Memory B cell (primary cell): ENCODE results near the gene RGP1.

Experiments used
- ATAC-seq: fragments of 150-1000 bp; cut with Tn5 transposase; 2 replicates; pipeline ENCODE4 v1.10.0; 2021; ENCODE audit warnings: low read depth, mild to moderate bottlenecking, moderate library complexity
- DNase-seq, 2 donors: peaks; one replicate each; pipeline ENCODE4 v3.0.0; 2022; ENCODE audit warnings: low spot score in 2 of 2
- H3K27ac Mint-ChIP-seq: one replicate; pipeline ENCODE4 v1.8.0; 2022; ENCODE audit warnings: mild to moderate bottlenecking, moderate library complexity, mixed read lengths
- H3K27me3 Mint-ChIP-seq: one replicate; pipeline ENCODE4 v1.8.0; 2022; ENCODE audit warnings: mixed read lengths
- H3K36me3 Mint-ChIP-seq: one replicate; pipeline ENCODE4 v1.8.0; 2022; ENCODE audit warnings: mild to moderate bottlenecking, mixed read lengths
- H3K4me1 Mint-ChIP-seq: one replicate; pipeline ENCODE4 v1.8.0; 2022; ENCODE audit warnings: mixed read lengths
- H3K4me3 Mint-ChIP-seq: one replicate; pipeline ENCODE4 v1.8.0; 2022; ENCODE audit warnings: mild to moderate bottlenecking, moderate library complexity, mixed read lengths
- H3K9me3 Mint-ChIP-seq: one replicate; pipeline ENCODE4 v1.8.0; 2022; ENCODE audit warnings: mixed read lengths

Gene RGP1

DNA sequence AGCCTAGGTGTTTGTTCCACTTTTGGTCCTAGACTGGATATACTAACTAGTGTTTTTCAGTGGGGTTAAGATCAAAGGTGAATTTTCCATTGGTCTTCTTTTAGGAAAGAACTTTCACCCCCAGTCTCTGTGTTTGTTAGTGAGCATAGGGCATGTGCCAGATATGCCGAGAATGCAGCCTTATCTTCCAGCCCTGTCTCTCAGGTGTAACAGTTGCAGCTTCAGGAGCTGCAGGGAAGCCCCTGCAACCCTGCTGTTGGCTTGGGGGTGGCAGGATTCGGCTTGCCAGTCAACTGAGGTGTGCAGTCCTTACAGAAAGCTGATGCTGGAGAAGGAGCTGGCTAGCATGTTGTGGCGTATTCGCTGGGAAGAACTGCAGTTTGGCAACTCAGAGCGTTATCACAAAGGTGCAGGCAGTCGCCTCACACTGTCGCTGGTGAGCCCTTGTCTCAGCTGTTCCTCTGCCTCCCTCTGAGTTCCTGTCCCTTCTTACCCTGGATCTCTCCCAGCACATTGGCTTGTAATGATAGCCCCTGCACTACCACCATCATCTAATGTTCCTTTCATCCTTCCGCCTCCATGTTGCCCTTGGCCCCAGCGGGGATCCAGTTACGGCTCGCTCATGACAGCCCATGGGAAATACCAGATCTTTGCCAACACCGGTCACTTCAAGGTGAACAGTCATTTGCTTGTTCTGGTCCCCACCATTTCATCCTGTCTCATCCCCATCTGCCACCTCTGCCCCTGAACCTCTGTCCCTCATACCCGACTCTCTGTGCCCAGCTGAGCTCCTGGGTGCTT, 52.4 kb downstream of the RGP1 start:
- no peak for ATAC-seq
- no peak for DNase-seq
- Mint-ChIP-seq H3K27me3 (no peaks in the 10 kb centered on the region), H3K36me3 (peaks cover 21% of the 10 kb centered on the region), H3K9me3 (no peaks in the 10 kb centered on the region), H3K4me3 (no peak overlapping the region), H3K4me1 (no peaks in the 10 kb centered on the region), H3K27ac (no peak overlapping the region)

- Mint-ChIP-seq H3K4me3 (no peak overlapping the region), H3K27me3 (no peaks in the 10 kb centered on the region), H3K36me3 (peaks cover 18% of the 10 kb centered on the region), H3K9me3 (no peaks in the 10 kb centered on the region), H3K27ac (no peak overlapping the region), H3K4me1 (no peaks in the 10 kb centered on the region)
- DNase-seq = no peak
- ATAC-seq = no peak
Observed at GRCh38 chr9:35806101-35806500, 57.0 kb downstream of the RGP1 start.
